Stimulated activated CD8-positive, alpha-beta memory T cell treated with anti-CD3 and anti-CD28 coated beads, Interleukin-4, amount 100 ng/mL, for 24 hours (primary cell): ENCODE results near the gene SCAMP1.

Experiments
- DNase-seq: peaks from one replicate; pipeline ENCODE4 v3.0.0-alpha.2; 2020; ENCODE audit warnings: low read depth

The SCAMP1 gene

GRCh38 chr5:78514427-78515330 is 154.3 kb downstream of the SCAMP1 start:
- no peak for DNase-seq

GRCh38 chr5:78515670-78516069 is 155.3 kb downstream of the SCAMP1 start:
- no peak for DNase-seq

- no peak for DNase-seq
Measured at GRCh38 chr5:78518365-78519197, 158.2 kb downstream of the SCAMP1 start.

DNA sequence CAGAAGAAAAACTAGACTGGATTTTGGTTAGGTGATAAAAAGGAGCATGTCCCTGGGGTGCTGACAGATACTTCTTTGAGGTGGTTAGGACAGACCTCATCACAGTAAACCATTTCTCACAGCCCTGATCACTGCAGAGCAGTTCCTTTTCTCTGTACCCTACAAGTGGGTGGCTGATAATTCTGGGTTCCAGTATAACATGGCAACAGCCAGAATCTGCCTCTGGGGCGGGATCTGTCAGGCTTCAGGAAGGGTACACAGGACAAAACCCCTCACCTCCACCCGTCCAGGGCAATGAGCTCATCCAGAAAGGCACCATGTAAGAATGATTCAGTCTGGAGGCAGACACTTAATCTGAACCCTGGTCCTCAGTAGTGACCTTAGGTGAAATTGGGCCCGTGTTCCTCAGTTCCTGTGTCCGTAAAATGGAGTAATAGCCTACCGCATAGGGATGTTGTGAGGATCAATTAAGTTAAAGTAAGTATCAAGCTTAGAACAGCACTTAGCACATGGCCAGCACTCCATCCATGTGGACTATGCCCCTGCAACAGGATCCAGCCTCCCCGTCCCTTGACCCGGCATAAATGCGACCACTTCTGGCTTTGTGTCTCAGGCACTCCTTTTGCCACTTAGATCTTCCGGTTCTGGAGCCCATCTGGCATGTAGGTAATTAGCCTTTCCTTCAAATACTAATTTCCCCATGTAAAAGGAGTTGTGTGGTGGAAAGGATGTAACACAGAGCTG is 159.0 kb downstream of the SCAMP1 start:
- DNase-seq: no peak

DNA sequence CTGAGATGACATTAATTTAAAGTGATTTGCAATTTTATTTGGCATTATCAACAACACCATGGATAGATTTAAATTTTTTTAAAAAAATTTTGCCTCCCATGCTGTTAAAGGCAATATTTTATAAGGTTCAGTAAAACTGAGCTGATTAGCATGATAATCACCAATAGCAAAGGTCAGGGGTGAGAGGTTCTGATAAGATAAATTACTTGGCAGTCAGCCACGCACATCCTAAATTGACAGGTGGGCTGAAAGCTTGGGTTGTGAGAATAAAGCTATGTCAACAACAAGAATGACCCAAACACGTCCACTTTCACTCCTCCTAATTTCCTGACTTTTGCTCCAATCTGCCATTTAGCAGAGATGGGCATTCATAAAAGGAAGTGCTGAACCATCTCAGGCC is 161.0 kb downstream of the SCAMP1 start:
- DNase-seq: no peak

DNA sequence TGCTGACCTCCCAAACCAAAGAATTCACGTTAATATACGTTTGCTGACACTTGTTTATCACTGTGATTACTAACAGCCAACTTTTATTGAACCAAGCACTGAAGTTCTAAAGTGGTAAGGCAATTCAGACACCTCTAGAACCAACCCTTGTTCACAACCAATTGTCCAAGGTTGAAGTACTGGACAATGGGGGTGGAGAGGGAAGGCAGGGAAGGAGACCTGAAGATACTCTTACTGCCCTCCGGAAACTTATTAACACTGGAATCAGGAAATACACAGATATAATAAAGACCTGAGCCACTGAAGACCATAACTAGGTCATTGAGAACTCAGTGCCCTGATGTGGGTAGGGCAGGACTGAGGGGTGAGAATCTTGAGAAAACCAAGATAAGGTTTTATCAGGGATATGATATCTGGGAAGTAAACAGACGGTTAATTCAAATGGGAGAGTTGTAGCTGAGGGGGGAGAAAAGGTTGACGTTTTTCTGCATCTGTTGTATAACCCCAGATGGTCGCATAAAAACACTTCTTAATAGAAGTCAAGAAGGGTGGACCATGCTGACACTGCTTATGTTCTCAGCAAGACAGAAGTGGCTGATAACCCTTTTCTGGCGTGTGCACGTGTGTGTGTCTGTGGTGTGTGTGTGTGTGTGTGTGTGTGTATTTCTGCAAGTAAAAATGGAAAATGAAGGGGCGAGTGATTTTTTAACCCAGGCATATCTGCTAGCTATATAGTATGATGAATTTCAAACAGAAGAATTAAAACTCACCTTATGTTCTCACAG is 162.3 kb downstream of the SCAMP1 start:
- DNase-seq: no peak

GRCh38 chr5:78523314-78524193 is 163.1 kb downstream of the SCAMP1 start:
- no peak for DNase-seq

GRCh38 chr5:78526049-78526525 is 165.7 kb downstream of the SCAMP1 start:
- DNase-seq: no peak

DNA sequence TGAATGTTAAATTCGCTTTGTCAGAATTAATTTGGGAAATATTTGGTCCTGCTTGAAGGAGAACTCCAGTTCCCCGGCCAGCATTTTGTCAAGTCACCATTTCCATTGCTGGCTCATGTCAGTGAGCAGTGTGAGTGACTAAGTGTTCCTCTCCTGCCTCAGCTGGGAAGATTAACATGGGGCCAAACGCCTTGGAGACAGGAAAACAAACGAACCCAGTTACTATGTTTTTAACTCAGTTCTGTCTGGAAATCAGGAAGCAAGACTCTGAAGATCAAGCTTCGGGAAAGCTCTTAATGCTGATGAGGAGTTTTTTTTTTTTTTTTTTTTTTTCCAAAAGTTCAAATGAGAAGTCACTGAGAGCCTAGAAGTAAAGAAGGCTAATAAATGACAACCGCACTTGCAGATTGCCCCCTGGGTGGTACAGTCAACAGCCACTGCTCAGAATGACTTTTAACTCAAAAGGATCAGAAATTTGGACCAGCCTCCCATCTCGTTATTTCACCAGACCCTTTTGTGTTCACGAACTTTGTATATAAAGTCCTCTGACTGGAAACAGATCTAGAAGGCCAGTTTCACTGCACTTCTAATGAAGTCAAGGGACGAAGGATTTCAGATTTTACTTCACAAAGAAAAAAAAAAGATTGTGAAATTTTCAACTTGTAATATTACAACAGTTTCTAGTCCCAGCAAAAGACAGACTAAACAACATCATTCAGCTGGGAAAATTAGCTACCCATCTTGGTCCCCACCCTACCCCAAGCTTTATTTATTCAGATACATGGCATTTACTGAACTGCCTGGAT is 166.8 kb downstream of the SCAMP1 start:
- DNase-seq: no peak

- no peak for DNase-seq
Measured at GRCh38 chr5:78527925-78528324, 167.5 kb downstream of the SCAMP1 start.
